Upper lobe of left lung (tissue), 4 donors: ENCODE data around the gene GADD45A.

Source experiments
- POLR2A ChIP-seq, 4 donors: fragments of 450-650 bp; IDR thresholded peaks; one replicate each; pipeline ENCODE4 v1.5.1; 2016 to 2017; ENCODE audit warnings: antibody characterized with exemption in 4 of 4, mild to moderate bottlenecking in 2 of 4
- TF ChIP-seq, protein P1 (sequence below), 6 experiments: fragments of 450-650 bp in 4 of 6; fragments of 200-600 bp in 2 of 6; sonication (generic) in 2 of 6; IDR thresholded peaks; one replicate each; pipeline ENCODE4 v1.5.1; 2016 to 2019; ENCODE audit warnings: antibody characterized with exemption in 6 of 6

DNA sequence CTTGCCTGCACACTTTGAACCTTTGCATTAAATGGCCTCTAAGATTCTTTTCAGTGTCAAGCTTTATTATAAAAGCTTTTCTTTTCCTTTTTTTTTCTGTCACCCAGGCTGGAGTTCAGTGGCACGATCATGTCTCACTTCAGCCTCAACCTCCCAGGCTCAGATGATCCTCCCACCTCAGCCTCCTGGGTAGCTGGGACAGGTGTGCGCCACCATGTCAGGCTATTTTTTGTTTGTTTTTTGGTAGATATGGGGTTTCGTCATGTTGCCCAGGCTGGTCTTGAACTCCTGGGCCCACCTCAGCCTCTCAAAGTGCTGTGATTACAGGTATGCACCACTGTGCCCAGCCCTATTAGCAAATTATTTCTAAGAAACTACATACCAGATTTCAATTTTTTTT is 52.9 kb downstream of the GADD45A start:
- TF ChIP-seq, protein P1, sequence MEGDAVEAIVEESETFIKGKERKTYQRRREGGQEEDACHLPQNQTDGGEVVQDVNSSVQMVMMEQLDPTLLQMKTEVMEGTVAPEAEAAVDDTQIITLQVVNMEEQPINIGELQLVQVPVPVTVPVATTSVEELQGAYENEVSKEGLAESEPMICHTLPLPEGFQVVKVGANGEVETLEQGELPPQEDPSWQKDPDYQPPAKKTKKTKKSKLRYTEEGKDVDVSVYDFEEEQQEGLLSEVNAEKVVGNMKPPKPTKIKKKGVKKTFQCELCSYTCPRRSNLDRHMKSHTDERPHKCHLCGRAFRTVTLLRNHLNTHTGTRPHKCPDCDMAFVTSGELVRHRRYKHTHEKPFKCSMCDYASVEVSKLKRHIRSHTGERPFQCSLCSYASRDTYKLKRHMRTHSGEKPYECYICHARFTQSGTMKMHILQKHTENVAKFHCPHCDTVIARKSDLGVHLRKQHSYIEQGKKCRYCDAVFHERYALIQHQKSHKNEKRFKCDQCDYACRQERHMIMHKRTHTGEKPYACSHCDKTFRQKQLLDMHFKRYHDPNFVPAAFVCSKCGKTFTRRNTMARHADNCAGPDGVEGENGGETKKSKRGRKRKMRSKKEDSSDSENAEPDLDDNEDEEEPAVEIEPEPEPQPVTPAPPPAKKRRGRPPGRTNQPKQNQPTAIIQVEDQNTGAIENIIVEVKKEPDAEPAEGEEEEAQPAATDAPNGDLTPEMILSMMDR (IDR thresholded peaks at IDR 0.05), result no peak
- no peak for TF ChIP-seq POLR2A (IDR thresholded peaks at IDR 0.05)
